DOHH2 (cell line): ENCODE results near the gene DRC3.

Source experiments
- H3F3A ChIP-seq: fragments of 200-600 bp; sonication (generic), shearing (Covaris generic); 2 replicates; pipeline ENCODE4 v1.6.0; 2016; ENCODE audit warnings: antibody characterized with exemption, mild to moderate bottlenecking; ENCODE audit not compliant: control insufficient read depth, insufficient read depth
- H3K27ac ChIP-seq: fragments of 200-600 bp; sonication (generic); 2 replicates; pipeline ENCODE4 v1.5.1; 2014; ENCODE audit warnings: low read depth, mild to moderate bottlenecking, low read length, moderate library complexity
- H3K27me3 ChIP-seq: fragments of 200-600 bp; sonication (generic); 2 replicates; pipeline ENCODE4 v1.6.1; 2014; ENCODE audit warnings: mild to moderate bottlenecking, low read length, mixed read lengths; ENCODE audit not compliant: control insufficient read depth
- H3K36me3 ChIP-seq: fragments of 200-600 bp; sonication (generic); 2 replicates; pipeline ENCODE4 v1.6.1; 2014; ENCODE audit warnings: mild to moderate bottlenecking, low read length, moderate library complexity, mixed read lengths; ENCODE audit not compliant: control insufficient read depth
- H3K4me1 ChIP-seq: fragments of 200-600 bp; sonication (generic); 2 replicates; pipeline ENCODE4 v1.6.1; 2014; ENCODE audit warnings: mild to moderate bottlenecking, low read length, mixed read lengths; ENCODE audit not compliant: control insufficient read depth
- H3K4me2 ChIP-seq: fragments of 200-600 bp; sonication (generic); 2 replicates; pipeline ENCODE4 v1.6.0; 2014; ENCODE audit warnings: mild to moderate bottlenecking, low read length, moderate library complexity
- H3K4me3 ChIP-seq: fragments of 200-600 bp; sonication (generic); 2 replicates; pipeline ENCODE4 v1.5.1; 2014; ENCODE audit warnings: mild to moderate bottlenecking, low read length, mixed read lengths
- H3K79me2 ChIP-seq: fragments of 200-600 bp; sonication (generic); 2 replicates; pipeline ENCODE4 v1.6.1; 2014; ENCODE audit warnings: mild to moderate bottlenecking, low read length, mixed read lengths; ENCODE audit not compliant: control insufficient read depth
- H3K9me2 ChIP-seq: fragments of 200-600 bp; sonication (generic); replicated peaks from 2 replicates; pipeline ENCODE4 v1.6.1; 2014; ENCODE audit warnings: mild to moderate bottlenecking, low read length, mixed read lengths; ENCODE audit not compliant: control insufficient read depth
- H3K9me3 ChIP-seq: fragments of 200-600 bp; sonication (generic); 2 replicates; pipeline ENCODE4 v1.6.1; 2014; ENCODE audit warnings: antibody characterized with exemption, low read length, mixed read lengths; ENCODE audit not compliant: control insufficient read depth, insufficient read depth
- H4K20me1 ChIP-seq: fragments of 200-600 bp; sonication (generic); 2 replicates; pipeline ENCODE4 v1.6.0; 2014; ENCODE audit warnings: low read depth, mild to moderate bottlenecking, antibody characterized with exemption, low read length, moderate library complexity; ENCODE audit not compliant: control insufficient read depth, insufficient read depth
- EZH2phosphoT487 ChIP-seq: fragments of 200-600 bp; sonication (generic); IDR thresholded peaks from 2 replicates; pipeline ENCODE4 v1.6.1; 2017; ENCODE audit warnings: borderline replicate concordance, mild to moderate bottlenecking, antibody characterized with exemption, low read length, moderate library complexity, mixed read lengths
- TF ChIP-seq, protein P1 (sequence below): fragments of 200-600 bp; sonication (generic); IDR thresholded peaks from one replicate; pipeline ENCODE4 v1.5.1; 2014; ENCODE audit warnings: antibody characterized with exemption, mild to moderate bottlenecking, low read depth, low read length; ENCODE audit not compliant: poor library complexity, severe bottlenecking

Gene DRC3

DNA sequence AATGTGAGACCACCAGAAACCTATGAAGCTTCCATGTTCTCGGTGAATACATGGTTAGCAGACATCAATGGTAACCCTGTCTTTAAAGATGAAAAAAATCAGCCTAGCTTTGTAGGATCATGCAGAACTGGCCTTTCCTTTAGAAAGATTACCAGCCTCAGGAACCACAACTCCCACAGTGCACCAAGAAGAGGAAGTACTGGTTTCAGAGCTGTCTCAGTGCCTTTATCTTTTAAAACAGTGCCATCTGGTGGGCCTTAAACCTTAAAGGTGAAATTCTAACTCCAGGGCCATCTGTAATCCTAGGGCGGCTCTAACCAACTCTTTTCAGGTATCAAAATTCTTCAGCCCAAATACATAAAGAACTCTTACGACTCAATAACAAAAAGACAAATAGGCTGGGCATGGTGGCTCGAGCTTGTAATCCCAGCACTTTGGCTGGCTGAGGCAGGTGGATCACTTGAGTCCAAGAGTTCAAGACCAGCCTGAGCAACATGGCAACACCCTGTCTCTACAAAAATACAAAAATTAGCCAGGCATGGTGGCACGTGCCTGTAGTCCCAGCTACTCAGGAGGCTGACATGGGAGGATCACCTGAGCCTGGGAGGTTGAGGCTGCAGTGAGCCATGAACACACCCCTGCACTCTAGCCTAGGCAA, 60.9 kb downstream of the DRC3 start:
- Histone ChIP-seq H3K9me2 (no peaks in the 10 kb centered on the region), H3K79me2 (peaks cover 81% of the 10 kb centered on the region), H4K20me1 (peaks cover 10% of the 10 kb centered on the region), H3K27ac (no peak overlapping the region), H3K4me2 (0 out of 2 replicates have a peak overlapping the region, but pooled peaks have one; percentile 6), H3F3A (peaks cover 16% of the 10 kb centered on the region), H3K27me3 (no peaks in the 10 kb centered on the region), H3K4me1 (peaks cover 54% of the 10 kb centered on the region), H3K9me3 (no peaks in the 10 kb centered on the region), H3K36me3 (peaks cover 1% of the 10 kb centered on the region), H3K4me3 (no peak overlapping the region)
- TF ChIP-seq, protein P1, sequence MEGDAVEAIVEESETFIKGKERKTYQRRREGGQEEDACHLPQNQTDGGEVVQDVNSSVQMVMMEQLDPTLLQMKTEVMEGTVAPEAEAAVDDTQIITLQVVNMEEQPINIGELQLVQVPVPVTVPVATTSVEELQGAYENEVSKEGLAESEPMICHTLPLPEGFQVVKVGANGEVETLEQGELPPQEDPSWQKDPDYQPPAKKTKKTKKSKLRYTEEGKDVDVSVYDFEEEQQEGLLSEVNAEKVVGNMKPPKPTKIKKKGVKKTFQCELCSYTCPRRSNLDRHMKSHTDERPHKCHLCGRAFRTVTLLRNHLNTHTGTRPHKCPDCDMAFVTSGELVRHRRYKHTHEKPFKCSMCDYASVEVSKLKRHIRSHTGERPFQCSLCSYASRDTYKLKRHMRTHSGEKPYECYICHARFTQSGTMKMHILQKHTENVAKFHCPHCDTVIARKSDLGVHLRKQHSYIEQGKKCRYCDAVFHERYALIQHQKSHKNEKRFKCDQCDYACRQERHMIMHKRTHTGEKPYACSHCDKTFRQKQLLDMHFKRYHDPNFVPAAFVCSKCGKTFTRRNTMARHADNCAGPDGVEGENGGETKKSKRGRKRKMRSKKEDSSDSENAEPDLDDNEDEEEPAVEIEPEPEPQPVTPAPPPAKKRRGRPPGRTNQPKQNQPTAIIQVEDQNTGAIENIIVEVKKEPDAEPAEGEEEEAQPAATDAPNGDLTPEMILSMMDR, result peak; percentile 70
- no peak for TF ChIP-seq EZH2phosphoT487

DNA sequence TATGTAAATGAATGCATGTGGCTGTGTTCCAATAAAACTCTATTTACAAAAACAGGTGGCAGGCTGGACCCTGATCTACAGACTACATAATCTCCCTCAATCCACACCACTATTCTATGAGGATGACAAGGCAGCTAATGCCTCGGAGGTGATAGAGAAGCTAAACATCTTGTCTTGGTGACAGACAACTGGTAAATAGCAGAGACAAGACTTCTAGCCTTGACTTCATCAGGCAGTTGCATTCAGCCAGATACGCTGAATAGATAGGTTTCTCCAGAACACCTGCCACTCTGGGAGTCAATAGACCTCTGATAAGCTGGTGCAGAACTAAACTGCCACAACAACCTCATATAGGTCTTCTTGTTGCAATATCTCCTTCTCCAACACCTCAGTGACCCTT, 63.0 kb downstream of the DRC3 start:
- Histone ChIP-seq H3K4me3 (no peak overlapping the region), H4K20me1 (peaks cover 10% of the 10 kb centered on the region), H3K9me3 (no peaks in the 10 kb centered on the region), H3K4me1 (peaks cover 60% of the 10 kb centered on the region), H3K27me3 (no peaks in the 10 kb centered on the region), H3K9me2 (no peaks in the 10 kb centered on the region), H3K4me2 (peak overlapping the region; percentile 17; the same call in 1 of the 2 replicates), H3F3A (peaks cover 16% of the 10 kb centered on the region), H3K79me2 (peaks cover 89% of the 10 kb centered on the region), H3K36me3 (peaks cover 4% of the 10 kb centered on the region), H3K27ac (no peak overlapping the region)
- TF ChIP-seq, protein P1, result no peak
- TF ChIP-seq EZH2phosphoT487, result no peak

DNA sequence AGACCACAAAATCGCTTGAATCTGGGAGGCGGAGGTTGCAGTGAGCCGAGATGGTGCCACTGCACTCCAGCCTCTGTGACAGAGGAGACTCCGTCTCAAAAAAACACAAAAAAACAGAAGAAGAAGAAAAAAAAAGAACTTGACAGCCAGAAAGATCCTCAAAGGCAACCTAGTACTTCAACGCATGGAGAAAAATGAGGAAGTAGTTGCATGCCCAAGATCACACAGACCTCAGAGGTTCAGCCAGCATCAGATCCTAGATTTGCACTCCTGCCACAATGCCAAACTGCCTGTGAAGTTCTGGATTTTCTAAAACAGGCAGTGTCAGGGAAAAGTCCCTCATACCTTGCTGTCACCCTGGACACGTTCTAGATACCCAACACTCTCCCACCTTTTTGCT, 64.8 kb downstream of the DRC3 start:
- H3K9me3 ChIP-seq, result no peaks in the 10 kb centered on the region
- TF ChIP-seq EZH2phosphoT487, result no peak
- TF ChIP-seq, protein P1, result no peak
- peaks cover 4% of the 10 kb centered on the region for H3K36me3 ChIP-seq
- H4K20me1 ChIP-seq, result peaks cover 6% of the 10 kb centered on the region
- peak overlapping the region; percentile 65; the same call in 1 of the 2 replicates for H3K27ac ChIP-seq
- H3K79me2 ChIP-seq, result peaks cover 92% of the 10 kb centered on the region
- H3K4me1 ChIP-seq, result peaks cover 68% of the 10 kb centered on the region
- H3K4me2 ChIP-seq, result peak overlapping the region; percentile 99
- peak overlapping the region; percentile 99 for H3K4me3 ChIP-seq
- no peaks in the 10 kb centered on the region for H3K9me2 ChIP-seq
- peaks cover 16% of the 10 kb centered on the region for H3F3A ChIP-seq
- no peaks in the 10 kb centered on the region for H3K27me3 ChIP-seq
